NCI-H2227 (cell line): ENCODE data around the gene BTBD7.

Experiments used
- DNase-seq: peaks from one replicate; lab custom pipeline; 2025; ENCODE audit not compliant: unreplicated experiment; lab: John Stamatoyannopoulos, UW

The BTBD7 gene

GRCh38 chr14:93331002-93331727, 1.7 kb downstream of the BTBD7 start:
- no peak for DNase-seq

GRCh38 chr14:93330609-93331000, 2.2 kb downstream of the BTBD7 start:
- DNase-seq = no peak

- no peak for DNase-seq
Observed at GRCh38 chr14:93329965-93330608, 2.7 kb downstream of the BTBD7 start.

- no peak for DNase-seq
Observed at GRCh38 chr14:93328546-93328945, 4.3 kb downstream of the BTBD7 start.

GRCh38 chr14:93326196-93326595, 6.6 kb downstream of the BTBD7 start:
- no peak for DNase-seq

- no peak for DNase-seq
Observed at GRCh38 chr14:93323600-93324174, 9.1 kb downstream of the BTBD7 start.

GRCh38 chr14:93322929-93323599, 9.8 kb downstream of the BTBD7 start:
- no peak for DNase-seq

- DNase-seq = no peak
Observed at GRCh38 chr14:93320489-93320888, 12.3 kb downstream of the BTBD7 start.

GRCh38 chr14:93319958-93320357, 12.9 kb downstream of the BTBD7 start:
- no peak for DNase-seq

- no peak for DNase-seq
Observed at GRCh38 chr14:93319494-93319893, 13.3 kb downstream of the BTBD7 start.

GRCh38 chr14:93318927-93319326, 13.9 kb downstream of the BTBD7 start:
- DNase-seq = no peak

- no peak for DNase-seq
Observed at GRCh38 chr14:93317875-93318807, 14.7 kb downstream of the BTBD7 start.

GRCh38 chr14:93317210-93317874, 15.5 kb downstream of the BTBD7 start:
- DNase-seq = no peak

- no peak for DNase-seq
Observed at GRCh38 chr14:93316716-93317115, 16.1 kb downstream of the BTBD7 start.

GRCh38 chr14:93315575-93315974, 17.3 kb downstream of the BTBD7 start:
- no peak for DNase-seq

GRCh38 chr14:93311082-93311481, 21.8 kb downstream of the BTBD7 start:
- DNase-seq = no peak

GRCh38 chr14:93309427-93309966, 23.3 kb downstream of the BTBD7 start:
- DNase-seq = no peak

- no peak for DNase-seq
Observed at GRCh38 chr14:93308686-93309345, 24.0 kb downstream of the BTBD7 start.

- no peak for DNase-seq
Observed at GRCh38 chr14:93306812-93307211, 26.0 kb downstream of the BTBD7 start.
